HG03139 (cell line): ENCODE measurements around the gene CRTC3.

Experiments used
- ATAC-seq: cut with Tn5 transposase; IDR thresholded peaks from one replicate; pipeline ENCODE4 v1.9.1; 2021; ENCODE audit not compliant: unreplicated experiment

The CRTC3 gene

GRCh38 chr15:90691369-90691768 is 161.6 kb downstream of the CRTC3 start:
- no peak for ATAC-seq

DNA sequence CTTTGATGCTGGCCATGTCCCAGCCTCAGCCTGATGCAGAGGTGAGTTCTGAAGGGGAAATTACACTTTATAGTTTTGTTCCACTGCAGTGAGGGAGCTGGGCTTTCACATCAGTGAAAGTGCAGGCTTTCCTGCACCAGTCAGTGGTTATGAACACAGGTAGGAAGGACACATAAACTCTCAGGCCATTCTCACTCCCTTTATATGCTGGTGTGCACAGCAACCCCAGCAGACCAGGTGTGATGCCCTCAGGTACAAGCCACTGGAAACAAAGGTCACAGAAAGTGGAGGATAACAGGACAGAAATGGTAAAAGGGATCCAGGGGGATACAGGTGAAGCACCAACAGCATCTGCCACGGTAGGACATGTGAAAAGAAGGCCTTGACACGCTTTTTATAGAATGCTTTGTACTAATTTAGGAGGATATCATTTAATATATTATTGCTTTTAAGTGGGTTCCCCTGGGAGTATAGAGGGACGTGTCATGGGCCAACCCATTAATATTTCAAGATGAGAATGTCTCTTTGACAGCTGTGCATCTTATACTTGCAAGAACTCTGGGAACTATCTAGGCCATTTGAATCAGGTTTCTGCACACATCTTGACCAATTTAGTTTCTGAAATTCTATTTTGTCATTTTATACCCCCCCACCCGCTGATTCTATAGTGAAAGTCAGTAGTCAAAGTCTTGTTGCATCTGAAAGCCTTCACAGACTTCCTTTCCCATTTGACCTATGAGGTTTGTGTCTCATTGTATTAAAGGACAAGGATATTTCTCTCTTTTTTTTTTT is 162.5 kb downstream of the CRTC3 start:
- ATAC-seq: peak; percentile 56
